GM18498 (cell line): ENCODE results near the gene SLIT1.
"Not testable (repeated sequence)": the region's sequence is repeated elsewhere in the genome, so short reads cannot be mapped to it uniquely, and the experiment has no call there.

Experiments
- ATAC-seq: cut with Tn5 transposase; IDR thresholded peaks from one replicate; pipeline ENCODE4 v1.9.1; 2021; ENCODE audit warnings: mild to moderate bottlenecking, moderate library complexity; ENCODE audit not compliant: unreplicated experiment

SLIT1 gene

DNA sequence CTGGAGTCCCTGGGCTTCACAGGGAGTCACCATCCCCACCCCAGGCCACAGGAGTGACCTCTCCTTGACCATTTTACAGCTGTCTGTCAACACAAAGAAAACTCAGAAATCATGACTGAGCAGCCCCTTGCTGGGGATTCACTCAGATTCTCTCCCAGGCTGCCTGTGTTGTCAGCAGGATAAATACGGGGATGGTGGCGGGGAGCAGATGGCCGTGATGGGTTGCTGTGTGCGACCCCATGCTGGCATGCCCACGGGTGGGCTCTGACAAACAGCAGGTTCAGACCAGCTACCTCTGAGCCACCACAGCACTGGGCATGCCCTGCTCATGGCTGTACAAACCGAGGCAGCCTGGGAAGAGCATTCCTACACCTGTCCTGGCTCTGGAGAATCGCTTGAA lies 136.1 kb downstream of the SLIT1 start:
- no peak for ATAC-seq

DNA sequence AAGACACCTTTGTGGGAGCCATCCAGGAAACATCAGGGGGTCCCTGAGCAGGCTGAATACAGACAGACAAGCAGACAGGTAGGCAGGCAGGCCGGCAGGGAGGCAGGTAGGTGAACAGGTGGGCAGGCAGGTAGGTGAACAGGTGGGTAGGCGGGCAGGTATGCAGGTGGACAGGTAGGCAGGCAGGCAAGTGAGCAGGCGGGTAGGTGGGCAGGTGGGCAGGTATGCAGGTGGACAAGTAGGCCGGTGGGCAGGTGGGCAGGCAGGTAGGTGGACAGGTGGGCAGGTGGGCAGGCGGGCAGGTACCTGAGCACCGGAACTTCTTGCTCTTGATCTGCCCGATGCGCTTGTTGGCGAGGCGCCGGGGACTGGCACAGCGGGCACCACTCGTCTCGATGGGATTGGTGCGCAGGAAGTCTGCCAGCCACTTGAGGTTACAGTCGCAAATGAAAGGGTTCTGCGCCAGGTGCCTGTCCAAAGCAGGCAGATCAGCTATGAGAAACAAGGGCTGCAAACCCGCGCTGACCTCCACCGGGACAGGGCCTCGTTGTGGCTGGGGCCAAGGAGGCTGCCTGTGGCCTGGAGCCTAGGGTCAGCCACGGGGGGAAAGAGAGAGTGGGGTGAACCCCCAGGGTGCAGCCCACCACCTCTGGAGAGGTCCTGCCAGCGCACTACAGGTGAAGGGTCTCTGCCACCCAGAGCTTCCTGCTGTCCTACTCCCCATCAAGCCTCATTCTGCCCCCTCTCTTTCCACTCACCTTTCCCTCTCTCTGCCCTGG lies 136.9 kb downstream of the SLIT1 start:
- ATAC-seq, result no peak

DNA sequence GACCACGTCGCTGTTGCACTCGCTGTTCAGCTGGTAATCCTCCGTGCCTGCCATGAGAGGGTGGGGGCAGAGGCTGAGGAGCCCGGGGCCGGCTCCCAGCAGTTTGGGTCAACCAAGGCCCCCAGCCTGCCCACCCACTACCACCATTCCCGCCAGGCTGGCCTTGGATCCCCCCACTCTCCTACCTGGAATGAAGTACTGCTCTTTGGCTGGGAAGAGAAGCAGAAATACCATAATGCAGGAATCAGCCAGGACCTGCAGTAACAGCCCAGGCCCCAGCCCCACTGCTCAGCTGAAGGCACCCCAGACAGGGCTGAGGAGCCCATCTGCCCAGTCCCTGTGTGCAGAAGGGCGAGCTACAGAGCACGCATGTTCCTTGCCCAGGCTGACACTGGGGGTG lies 138.0 kb downstream of the SLIT1 start:
- ATAC-seq, result no peak

DNA sequence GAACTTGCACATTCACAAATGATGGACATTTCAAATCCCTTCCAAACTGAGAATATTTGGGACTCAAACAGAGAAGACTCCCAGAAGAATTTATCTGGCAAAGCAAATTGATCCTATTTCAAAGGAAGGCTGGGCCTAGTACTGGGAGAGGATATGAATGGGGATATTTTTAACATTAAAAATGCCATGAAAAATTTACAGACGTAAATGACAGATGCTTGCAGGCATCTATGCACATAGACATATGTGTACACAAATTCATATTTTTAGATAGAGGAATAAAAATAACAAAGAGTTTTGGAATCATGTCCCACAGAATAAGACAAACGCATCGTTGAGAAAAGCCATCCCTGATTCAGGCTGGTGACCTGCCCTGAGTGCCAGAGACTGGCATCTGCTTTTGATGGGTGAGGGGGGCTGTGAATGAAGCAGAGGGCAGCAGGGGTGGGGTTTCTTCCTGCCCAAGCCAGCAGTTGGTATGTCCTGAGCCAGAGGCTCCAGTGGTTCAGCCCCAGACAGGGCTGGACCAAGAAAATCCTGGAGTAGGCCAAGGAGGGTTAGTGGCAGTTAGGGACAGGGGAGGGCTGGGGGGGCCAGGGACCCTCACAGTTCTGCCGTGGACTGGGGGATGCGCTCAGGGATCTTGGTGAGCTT lies 138.5 kb downstream of the SLIT1 start:
- no peak for ATAC-seq

DNA sequence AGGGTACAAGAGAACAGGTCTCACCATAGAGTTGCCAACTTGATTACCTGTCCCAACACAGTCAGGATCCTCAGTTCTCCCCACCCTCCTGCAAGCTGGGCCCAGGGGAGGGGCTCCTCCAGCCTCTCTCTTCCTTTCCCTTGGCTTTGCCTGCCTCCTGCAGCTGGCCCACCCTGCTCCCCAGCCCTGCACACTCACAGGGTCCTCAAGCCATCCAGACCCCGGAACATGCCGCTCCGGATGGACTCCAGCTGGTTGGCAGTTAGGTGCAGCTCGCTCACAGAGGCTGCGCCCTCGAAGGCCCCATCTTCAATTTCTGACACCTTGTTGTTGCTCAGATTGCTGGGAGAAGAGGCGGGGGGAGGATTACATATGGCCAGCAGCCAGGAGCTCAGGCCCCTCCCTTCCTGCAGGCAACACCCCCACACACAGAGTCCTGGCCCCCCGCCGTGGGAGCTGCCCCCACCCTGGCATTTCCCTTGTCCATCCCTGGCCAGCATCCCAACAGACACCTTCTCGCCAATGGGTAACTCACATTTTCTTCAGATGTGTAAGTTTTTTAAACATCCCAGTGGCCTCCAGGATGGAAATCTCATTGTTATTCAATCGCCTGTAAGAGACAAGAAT lies 139.2 kb downstream of the SLIT1 start:
- no peak for ATAC-seq

DNA sequence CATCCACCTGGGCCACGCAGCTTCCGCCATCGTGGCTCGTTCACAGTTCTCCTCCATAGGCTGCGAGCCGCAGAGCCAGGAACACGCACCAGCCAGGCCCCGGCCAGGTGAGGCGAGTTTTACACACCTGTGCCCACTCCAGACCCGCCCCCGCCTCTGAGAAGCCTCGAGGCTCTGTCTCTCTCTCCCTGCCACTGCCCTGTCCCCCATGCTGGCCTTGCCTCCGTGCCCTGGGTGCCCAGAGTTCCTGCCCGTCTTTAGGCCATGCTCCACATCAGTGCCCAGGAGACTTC lies 142.2 kb downstream of the SLIT1 start:
- no peak for ATAC-seq

DNA sequence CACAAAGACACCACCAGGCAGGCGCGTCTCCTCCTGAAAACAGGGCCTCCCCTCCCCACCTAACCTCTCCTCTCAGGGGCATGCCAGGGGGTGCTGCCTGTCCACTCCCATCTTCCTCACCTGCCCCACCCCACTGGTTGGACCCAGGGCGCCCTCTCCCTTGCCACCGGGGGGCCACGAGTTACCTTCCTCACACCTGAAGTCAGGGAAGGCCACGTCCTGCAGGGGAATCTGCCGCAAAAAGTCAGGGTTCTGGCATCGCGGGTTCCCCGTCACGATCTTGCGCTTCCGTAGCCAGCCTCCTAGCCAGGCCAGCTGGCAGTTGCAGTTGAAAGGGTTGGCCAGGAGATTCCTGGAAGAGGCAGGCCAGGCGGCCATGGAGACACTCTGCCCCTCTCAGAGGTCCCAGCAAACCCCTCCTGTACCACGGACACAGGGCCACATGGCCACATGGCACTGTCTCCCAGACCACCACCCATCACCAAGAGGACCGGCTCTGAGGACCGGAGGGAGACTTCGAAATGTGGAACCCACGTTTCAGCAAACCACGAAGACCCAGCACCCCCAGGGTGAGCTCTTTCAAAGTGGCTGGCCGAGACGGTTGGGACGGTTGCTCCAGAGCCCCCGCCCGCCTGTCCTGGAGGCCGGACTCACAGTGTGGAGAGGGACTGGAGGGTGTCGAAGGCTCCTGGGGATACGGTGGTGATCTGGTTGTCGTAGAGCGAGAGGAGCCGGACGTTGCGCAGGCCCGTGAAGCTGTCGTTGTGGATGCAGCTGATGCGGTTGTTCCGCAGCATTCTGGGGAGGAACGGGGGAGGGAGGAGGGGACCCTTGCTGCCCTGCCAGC lies 142.8 kb downstream of the SLIT1 start:
- ATAC-seq, result no peak

DNA sequence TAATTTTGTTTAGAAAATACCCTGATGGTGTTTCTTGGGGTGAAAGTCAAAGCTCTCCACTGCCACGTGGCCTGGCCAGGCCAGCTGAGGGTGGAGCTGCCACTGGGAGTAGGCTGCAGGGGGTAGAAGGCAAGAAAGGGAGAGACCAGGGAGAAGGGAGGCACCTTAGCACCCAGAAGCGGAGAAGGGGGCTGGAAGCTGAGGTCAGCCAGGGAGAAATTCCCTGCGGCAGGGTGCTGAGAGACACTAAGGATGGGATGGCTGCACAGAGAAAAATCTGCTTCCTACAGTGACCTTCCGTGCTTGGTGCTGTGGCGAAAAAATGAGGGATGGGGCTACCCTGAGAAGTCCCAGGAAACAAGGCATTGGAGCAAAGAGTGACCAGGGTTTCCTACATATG lies 143.7 kb downstream of the SLIT1 start:
- no peak for ATAC-seq

DNA sequence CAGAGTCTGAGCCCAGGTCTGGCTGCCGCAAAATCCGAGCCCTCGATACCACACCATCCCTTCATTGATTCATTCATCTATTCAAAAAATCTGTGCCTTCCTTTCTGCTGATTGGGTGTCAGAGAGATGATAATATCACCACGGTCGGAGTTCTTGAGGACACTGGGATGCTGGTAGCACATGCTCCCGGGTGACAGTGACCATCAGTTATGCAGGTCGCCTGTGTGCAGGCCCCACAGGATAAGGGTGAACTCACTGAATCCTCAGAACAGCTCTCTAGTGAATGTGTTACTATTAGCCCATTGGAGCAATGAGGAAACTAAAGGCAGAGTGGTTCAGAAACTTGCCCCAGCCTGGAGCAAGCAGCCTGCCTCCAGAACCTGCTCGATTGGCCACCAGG lies 145.1 kb downstream of the SLIT1 start:
- no peak for ATAC-seq

DNA sequence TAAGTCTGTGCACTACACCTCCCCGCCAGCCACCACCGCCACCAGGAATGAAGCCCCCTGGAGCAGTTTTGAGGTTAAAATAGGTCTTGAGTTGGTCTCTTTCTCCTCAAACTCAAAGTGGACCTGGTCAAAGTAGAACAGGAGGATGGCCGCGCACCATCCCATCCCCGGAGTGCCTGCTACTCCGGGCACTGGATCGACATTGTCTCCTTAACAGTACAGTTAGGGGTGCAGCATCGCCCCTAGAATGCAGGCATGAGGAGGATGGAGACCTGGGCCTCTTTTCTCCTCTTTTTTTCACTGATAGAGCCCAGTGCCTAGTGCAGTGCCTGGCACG lies 145.5 kb downstream of the SLIT1 start:
- no peak for ATAC-seq

DNA sequence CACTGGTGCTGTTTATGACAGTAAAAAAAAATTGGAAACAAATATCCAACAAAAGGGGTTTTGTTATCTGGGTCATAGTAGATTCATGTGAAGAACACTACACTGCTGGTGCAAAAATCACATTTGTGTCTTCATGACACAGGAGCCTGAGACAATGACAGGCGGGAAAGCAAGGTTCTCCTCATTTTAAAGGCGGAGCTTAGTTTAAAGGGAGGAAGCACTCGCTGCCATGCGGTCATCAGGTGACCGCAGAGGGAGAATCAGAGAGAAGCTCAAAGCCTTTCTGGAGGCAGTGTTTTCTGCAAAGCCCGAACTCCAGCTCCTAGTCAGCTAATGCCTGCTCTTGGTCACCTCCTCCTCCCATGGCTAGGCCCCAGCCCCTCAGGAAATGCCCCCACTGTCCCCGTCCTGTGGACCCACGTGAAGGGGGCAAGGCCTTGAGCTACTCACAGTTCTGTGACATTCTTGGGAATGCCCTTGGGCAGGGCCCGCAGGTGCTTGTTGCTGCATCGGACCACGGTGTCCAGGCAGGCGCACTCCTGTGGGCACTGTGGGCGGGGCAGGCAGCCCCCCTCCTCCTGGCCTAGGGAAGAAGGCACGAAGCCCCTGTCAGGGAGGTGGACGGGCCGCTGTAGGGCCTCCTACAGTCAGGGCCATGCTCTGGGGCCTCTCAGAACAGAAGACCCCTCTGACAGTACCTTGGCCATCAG lies 146.1 kb downstream of the SLIT1 start:
- ATAC-seq, result no peak

DNA sequence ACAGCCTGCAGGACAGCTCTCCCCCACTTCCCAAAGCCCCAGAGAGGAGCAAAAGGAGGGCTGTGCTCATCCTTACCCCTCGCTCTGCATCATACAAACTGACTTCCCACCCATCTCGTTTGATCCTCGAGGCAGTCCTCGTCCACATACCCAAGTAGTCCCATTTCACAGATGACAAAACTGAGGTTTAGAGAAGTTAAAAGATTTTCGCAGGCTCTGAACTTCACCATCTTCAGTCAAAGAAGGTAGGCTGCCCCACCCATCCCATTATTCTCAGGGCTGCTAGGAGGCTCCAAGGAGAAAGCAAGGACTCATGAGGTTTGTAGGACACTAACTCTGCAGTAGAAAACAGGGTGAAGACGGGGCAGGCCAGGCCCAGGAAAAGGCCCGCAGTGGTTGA lies 147.1 kb downstream of the SLIT1 start:
- ATAC-seq, result no peak

DNA sequence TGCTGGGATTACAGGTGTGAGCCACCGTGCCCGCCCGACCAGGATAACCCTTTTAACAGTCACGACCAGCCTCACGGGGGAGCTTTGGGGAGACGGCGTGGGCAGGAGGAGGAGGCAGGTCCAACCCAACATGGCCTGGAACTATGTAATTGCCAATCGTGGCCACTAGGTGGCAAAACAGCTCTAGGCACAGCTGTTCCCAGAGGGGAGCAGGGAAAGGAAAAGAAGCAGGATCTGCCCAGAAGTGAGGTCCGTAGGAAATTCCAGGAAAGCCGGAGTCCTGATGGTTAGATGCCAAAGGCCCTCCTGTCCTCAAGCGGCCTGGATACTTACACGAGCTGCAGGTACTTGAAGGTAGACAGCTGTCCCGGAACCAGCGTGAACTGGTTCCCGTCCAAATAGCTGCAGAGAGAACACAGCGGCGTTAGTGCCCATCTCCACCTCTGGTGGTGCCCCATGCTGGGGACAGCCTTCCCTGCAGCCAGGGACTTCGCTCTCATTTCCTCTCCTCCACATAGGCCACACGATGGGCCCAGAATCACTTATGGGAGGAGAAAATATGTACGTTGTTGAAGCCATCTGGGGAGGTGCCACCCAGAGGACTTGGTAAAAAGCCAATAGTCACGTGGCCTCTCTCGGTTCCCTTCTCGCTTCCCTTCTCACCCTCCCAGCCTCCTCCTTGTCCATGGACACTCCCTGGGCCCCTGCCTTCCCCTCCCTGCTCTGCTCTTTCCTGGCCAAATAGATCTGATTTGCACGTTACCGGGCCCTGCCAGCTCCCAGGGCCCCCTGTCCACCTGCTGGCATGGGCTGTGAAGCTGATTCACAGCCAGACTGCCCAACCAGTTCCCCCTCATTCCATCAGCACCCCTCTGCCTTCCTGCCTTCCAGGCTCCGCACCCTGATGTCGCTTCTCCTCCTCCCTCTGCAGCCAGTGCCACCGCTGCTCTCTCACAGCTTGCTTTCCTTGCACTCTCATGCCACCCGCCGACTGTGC lies 148.1 kb downstream of the SLIT1 start:
- peak; percentile 83 for ATAC-seq

DNA sequence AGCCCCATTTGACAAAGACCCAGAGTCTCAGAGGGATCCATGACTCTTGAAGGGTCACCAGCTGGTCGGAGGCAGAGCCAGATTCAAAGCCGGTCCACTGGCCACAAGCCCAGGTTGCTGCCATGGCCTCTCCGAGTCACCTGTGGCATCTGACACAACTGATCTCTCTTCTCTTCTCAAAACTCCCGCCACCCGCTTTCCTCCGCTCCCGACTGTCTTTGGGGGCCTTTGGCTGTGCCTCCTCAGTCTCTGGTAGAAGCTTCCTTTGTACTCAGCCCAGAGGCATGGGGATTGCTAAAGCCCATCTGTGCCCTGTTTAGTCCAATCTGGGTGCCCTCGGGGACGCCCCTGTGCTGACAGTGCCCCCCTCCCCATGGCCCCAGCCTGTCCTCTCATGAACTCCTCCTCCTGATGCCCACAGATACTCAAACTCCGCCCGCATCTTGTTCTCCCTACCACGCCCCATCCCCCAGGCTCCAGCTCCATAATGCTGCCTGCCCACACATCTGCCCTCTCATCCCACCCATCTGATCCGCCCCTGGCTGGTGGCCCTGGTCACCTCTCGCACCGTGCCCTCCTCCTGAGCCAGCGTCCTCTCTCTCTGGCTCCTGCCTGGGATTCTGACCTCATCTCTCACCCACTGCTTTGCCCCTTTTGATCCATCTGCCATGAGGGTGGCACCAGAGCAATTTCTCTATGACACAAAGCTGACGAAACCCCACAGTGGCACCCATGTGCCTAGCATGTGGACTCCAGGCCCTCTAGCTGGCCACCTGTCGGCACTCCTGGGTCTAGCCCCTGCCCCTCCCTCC lies 150.6 kb downstream of the SLIT1 start:
- ATAC-seq, result no peak

DNA sequence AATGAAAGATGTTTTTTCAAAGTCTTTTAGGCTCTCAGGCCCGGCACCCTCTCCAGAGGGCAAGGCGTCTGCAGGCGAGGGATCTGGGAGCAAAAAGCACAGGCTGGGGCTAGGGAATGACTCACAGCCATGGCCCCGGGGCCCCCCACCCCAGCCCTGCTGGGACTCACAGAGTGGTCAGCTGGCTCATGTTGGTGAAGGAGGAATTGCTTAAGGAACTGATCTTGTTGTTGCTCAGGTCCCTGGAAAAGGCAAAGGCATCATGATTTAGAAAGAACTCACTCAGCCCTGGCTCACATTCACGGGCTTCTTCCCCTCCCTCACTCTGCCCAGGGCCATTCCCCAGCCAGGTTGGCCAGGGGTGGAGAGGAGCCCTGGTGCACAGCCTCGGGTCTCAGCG lies 151.5 kb downstream of the SLIT1 start:
- no peak for ATAC-seq

DNA sequence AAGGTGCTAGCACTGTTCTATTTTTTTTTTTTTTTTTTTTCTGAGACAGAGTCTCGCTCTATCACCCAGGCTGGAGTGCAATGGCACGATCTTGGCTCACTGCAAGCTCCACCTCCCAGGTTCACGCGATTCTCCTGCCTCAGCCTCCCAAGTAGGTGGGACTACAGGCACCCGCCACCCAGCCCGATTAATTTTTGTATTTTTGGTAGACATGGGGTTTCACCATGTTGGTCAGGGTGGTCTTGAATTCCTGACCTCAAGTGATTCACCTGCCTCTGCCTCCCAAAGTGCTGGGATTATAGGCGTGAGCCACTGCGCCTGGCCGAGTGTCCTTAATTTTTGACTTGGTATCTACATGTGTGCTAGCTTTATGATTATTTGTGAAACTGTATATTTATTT lies 151.9 kb downstream of the SLIT1 start:
- not testable (repeated sequence) for ATAC-seq

DNA sequence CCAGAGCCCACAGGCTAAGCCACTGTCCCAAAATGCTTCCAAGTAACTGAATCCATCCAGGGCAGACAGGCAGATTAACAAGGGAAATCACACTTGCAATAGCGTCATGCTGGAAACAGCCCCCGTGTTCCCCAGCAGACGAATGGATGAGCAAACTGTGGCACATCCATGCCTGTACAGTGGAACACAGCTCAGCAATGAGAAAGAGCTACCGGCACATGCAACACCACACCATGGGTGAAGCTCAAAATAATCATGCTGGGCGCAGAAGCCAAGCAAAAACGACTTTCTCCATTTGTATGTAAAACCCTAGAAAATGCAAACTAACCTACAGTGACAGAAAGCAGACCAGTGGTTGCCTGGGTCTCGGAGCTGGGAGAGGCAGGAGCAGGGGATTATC lies 153.1 kb downstream of the SLIT1 start:
- ATAC-seq, result no peak

DNA sequence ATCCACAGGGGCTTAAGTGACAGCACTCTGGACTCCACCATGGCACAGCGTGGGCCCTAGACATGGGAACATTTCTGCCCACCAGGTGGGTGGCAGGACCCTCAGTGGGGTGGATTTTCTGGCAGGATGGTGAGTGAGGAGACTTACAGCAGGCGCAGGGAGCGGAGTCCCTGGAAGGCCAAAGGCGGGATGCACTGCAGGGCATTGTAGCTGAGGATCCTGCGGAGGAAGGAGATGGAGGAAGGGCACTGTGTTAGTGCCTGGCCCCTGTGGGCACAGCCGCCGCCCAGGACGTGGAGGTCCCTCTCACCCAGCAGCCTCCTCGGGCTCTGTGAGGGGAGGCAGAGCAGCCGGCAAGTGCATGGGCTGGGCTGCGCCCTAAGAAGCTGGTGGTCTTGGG lies 154.3 kb downstream of the SLIT1 start:
- no peak for ATAC-seq

DNA sequence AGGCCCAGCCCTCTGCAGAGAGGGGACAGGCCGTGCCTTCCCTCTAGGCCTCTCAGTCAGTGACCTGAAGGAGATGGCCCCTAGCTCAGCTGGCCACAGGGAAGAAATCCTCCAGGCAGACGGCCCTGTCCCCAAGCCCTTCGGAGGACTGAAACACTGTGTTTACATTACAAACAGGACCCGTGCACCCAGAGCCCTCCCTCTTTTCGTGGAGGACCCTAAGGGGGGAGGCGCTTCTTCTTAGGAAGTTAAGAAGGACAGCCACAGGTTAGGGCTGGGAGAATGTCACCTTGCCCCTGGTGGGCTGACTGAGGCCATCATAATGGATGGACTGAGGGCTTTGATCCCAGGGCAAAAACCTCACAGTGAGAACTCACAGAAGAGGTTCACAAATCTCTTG lies 154.9 kb downstream of the SLIT1 start:
- no peak for ATAC-seq
